IPS-11a (cell line): ENCODE measurements around the gene ZNF148.

ENCODE experiments used
- H3K4me3 ChIP-seq: one replicate; pipeline ENCODE4 v1.5.1; 2013; ENCODE audit warnings: low read depth, low read length, control low read depth

Gene ZNF148

GRCh38 chr3:125231895-125232294 is 143.2 kb downstream of the ZNF148 start:
- no peak overlapping the region for H3K4me3 ChIP-seq

- H3K4me3 ChIP-seq = no peak overlapping the region
These were observed 145.4 kb downstream of the ZNF148 start for GRCh38 chr3:125229707-125230106.

- no peak overlapping the region for H3K4me3 ChIP-seq
These were observed 146.0 kb downstream of the ZNF148 start for GRCh38 chr3:125229168-125229567.

GRCh38 chr3:125221831-125222230 is 153.3 kb downstream of the ZNF148 start:
- no peak overlapping the region for H3K4me3 ChIP-seq

GRCh38 chr3:125220727-125221429 is 154.2 kb downstream of the ZNF148 start:
- H3K4me3 ChIP-seq = no peak overlapping the region

DNA sequence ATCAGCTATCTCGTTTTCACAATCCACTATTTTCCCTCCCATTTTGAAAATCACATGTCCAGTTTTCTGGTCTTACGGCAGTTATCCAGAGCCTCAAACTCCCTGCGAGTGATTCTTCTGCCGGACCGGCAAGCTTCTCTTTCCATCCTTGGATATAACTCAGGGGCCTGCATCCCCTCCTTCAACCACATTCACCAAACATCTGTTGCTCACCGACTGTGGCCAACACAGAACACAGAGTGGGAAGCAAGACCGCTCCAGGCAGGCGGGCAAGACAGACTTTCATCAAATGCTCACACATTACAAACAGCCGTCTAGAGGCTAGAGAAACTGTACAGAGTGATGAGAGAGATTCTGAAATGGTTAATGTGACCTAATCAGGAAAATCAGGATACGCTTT is 154.9 kb downstream of the ZNF148 start:
- no peak overlapping the region for H3K4me3 ChIP-seq

DNA sequence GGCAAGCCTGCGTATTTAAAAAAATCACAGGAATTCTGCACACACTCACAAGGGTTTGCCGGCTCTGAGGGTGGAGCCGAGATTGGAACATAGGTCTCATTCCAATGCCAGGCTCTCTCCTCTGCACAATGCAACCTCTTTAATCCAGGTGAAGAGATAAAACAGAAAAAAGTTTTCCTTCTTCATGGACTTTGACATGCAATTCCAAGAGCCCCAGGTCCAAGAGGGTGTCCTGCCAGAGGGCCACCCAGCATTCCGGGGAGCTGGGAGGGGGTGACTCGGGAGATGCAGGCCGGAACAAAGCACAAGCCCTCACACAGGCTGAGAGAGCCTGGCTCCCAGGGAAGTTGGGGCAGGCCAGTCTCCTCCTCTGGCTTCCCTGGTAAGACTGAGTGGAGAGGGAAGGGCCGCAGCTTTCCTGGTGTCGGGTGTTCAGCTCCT is 155.8 kb downstream of the ZNF148 start:
- H3K4me3 ChIP-seq = no peak overlapping the region

DNA sequence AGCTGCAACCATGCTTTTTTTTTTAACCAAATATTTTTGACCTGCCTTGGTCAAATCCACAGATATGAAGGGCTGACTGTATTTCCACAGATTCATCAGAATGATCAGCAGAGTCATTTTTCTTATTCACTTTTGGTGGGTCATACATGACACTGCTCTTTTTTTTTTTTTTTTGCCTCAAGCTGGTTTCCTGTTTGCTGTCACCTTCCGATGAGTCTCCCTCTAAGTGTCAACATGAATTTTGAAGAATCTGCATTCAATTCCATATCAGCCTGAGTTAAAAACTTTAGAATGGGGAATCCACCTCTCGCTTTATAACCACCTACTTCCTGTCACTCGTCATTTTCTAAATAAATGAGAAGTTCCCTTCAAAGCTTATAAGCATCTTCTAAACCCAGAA is 160.4 kb downstream of the ZNF148 start:
- H3K4me3 ChIP-seq = no peak overlapping the region

DNA sequence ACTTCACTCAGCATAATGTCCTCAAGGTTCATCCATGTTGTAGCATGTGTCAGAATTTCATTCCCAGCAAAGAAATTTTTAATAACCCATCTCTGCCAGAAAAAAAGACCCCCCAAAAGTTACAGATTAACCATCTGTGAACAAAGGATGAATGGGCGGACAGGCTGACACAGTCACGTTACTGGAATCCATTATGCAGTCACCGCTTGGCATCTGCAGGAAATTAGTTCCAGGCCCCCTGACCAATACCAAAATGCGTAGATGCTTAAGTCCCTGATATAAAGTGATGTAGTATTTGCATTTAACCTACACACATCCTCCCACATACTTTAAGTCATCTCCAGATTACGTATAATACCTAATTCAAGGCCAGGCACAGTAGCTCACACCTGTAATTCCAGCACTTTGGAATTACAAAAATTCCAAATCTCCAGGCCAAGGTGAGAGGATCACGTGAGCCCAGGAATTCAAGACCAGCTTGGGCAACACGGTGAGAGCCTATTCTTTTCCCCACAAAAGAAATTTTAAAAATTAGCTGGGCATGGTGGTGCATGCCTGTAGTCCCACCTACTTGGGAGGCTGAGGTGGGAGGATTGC is 161.1 kb downstream of the ZNF148 start:
- no peak overlapping the region for H3K4me3 ChIP-seq

- H3K4me3 ChIP-seq = no peak overlapping the region
These were observed 161.8 kb downstream of the ZNF148 start for GRCh38 chr3:125213364-125213755.

DNA sequence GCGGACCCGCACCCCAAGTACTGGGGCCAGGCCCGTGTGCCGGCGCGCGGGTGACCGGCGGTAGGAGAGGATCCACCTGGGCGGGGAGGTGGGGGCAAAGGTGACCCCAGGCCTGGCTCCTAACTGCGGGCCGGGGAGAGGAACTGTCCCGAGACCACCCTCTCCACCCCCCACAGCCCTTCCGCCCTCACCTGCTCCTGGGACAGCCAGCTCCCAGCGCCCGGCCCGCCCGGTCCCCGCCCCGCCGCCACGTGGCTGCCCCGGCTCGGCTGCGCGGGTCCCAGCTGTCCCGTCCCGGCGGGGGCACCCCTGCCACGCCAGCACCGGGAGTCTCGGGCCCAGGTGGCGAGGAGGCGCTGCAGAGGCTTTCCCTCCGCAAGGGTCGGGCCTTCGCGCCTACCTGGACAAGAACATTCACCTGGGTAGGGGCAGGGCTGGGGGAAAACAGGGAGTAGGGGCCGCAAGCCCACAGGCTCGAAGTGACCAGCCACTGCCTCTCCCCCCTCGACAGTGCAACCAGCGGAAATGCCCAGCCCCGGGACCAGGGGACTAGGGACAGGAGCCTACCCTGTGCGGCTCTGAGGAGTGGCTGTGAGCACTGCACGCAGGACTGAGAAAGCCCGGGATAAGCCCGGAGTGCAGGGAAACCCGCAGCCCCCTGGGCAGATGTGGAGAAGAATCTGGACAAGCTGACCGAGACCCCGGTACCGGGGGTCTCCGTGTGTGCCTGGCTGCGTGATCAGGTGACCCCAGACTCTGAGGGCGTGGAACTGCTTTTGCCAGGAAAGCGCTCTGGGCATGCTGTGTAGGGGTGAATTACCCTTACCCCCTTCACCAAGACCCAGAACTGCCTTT is 162.4 kb downstream of the ZNF148 start, which contains the start of gene SLC12A8:
Gene SLC12A8, minus strand, starts transcription at position 240 of the 855 bp plus-strand sequence. CDS start 1,399 bp downstream, outside the sequence.
- peak within 1 kb of the TSS; percentile 48 for H3K4me3 ChIP-seq

- peak overlapping the region; percentile 48 for H3K4me3 ChIP-seq
These were observed 163.0 kb downstream of the ZNF148 start for GRCh38 chr3:125212091-125212508.

DNA sequence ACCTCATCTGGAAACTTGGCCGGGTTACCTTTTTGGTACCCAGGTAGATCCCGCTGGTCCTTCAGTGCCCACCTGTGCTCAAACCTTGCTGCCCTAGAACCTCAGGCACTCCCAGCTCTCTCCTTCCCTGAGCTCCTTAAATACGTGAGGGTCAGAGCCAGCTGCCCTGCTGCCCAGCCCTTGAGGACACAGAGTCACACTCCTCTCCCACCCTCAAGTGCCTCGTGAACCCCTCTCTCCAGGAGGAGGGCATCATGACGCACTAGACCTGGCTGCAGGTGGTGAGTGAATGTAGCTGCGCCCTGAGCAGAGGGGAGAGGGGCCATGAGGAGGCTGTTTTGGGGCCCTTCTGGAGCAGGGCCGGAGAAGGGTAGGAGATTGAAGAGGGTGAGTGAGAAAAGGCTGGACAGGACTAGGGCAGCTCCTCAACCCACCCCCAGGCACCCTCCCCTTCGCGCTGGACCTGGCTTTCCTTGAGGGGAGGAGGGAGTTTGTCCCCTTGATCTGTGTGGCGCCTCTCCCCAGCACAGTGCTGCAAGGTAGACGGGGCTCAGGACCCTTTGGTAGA is 163.5 kb downstream of the ZNF148 start:
- H3K4me3 ChIP-seq = peak overlapping the region; percentile 48

DNA sequence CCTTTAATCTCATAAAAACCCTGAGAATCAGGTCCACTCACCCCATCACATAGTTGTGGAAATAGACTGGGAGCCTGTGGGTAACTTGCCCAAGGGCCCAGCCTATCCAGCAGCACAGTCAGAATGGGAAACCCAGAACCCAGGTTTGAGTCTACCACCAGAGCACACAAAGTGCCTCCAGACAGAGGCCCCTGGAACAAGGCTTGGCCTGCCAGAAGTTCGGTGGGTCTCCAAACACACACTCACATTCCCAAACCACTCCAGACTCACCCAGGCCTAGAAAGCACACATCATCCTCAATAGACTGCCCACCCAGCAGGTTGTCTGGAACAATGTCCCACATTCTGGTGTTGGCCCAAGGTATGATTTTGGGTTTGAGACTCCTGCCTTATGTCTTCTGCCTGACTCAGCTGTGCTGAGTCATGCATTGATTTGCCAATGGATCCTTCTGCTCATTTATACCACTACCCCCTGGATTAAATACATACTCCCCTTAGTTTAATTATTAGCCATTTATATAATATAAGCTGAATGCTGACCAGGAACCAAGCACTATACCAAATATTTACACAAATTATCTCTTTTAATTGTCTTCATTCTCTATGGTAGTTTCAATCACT is 167.1 kb downstream of the ZNF148 start:
- H3K4me3 ChIP-seq = no peak overlapping the region

DNA sequence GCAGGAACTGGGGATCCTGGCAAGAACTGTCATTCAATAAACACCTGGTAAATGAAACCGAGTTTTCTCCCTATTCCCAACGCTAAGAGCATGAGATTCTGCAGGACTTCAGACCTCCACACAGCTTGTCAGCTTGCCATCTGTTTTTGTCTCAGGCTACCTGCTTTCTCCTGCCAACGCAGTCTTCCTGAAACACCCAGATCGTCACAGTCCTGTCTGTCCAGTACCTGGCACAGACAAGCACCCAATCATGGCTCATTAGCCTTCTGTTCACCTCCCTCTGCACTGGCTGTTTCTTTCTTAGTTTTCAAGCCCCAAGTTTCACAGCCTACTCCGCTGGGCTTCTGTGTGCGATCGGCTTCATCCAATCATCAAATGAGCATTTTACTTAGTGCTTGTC is 167.6 kb downstream of the ZNF148 start:
- H3K4me3 ChIP-seq = no peak overlapping the region

- no peak overlapping the region for H3K4me3 ChIP-seq
These were observed 168.2 kb downstream of the ZNF148 start for GRCh38 chr3:125206934-125207333.

DNA sequence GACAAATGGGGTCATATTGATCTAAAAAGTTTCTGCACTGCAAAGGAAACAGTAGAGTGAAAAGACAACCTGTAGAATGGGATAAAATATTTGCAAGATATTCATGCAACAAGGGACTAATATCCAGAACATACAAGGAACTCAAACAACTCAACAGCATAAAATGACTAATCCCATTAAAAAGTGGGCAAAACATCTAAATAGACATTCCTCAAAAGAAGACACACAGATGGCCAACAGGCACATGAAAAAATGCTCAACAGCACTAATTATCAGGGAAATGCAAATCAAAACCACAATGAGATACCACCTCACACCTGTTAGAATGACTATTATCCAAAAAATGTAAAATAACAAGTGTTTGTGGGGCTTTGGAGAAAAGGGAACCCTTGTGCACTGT is 171.4 kb downstream of the ZNF148 start:
- H3K4me3 ChIP-seq = no peak overlapping the region

DNA sequence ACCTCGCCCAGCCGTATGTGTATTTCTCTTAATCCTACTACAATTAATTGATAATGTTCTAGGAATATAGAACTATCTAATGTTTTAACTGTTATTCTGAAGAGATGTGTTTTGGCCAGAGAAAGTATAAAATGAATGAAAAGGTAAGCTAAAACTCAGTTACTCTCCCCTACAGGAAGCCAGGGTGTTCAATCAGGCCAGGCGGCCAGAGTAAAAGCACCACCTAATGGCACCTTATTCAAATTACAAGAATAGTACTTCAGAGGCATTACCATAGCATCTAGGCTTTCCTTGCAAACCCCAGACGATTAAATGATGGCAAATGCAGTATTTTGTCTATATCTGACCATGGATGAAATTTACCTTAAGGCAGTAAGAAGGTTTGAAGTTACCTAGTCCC is 172.9 kb downstream of the ZNF148 start:
- H3K4me3 ChIP-seq = no peak overlapping the region

DNA sequence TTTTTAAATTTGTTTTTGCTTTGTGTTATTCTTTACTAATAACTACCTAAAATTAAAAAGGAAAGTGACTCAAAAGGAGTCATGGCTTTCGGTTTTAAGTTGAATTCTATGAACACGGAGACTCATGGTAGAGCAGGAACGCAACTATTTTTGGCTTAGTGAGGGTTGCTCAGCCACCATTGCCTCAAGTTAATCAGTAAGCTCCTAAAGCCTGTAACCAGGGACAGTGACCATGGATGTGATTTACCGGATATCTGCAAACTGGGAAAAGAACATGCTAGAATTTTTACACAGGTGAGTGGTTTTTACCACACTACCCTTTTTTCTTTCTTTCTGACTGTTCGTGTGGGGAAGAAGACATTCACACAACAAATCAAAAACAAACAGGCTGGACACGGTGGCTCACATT is 174.4 kb downstream of the ZNF148 start:
- no peak overlapping the region for H3K4me3 ChIP-seq

DNA sequence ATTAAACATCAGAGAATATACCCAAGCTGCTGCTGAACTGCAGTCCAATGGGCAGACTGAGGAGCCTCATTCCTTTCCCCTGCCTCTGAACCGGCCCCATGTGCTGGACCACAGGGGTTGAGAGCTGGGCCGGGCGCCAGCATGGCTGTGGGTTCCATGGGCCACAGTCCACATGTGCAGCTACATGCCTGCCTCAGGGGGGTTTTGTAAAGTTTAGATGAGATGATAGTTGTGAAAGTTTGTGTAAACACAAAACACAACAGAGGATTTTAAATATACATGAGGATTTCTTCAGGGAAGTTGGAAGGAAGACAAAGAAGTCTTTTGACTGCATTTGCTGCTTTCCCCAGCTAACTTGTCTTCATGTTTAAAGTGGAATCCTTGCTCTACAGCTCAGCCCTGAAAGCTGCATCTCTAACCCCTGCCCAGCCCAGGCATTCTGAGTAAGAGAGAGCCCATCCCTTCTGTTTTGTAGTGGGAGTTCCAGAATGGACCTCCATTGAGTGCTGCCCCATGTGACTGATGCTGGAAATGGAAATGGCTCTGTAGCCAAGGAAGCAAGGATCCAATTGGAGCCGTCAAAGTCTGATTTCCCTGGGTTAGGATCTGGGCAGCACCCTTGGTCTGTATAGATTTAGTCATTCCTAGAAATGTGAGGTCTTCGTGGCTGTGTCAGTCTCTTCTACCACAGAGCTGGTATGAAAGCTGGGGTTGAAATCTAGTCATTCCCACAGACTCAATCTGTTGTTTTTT is 180.1 kb downstream of the ZNF148 start:
- no peak overlapping the region for H3K4me3 ChIP-seq
